ENCODE data around the gene MFN1.

MFN1 gene

GRCh38 chr3:179348325-179349013 is 960 bp downstream of the MFN1 start:
- DNase-seq (ENCODE audit: low read depth), result no peak

GRCh38 chr3:179355996-179356395 is 8.5 kb downstream of the MFN1 start:
- no peak for DNase-seq (ENCODE audit: low read depth)

GRCh38 chr3:179363332-179363731 is 15.8 kb downstream of the MFN1 start:
- DNase-seq (ENCODE audit: low read depth), result no peak

- DNase-seq (ENCODE audit: low read depth), result no peak
These were observed 22.1 kb downstream of the MFN1 start for GRCh38 chr3:179369621-179370020.

GRCh38 chr3:179373938-179374337 is 26.4 kb downstream of the MFN1 start:
- no peak for DNase-seq (ENCODE audit: low read depth)

- no peak for DNase-seq (ENCODE audit: low read depth)
These were observed 27.8 kb downstream of the MFN1 start for GRCh38 chr3:179375091-179375999.

- no peak for DNase-seq (ENCODE audit: low read depth)
These were observed 29.0 kb downstream of the MFN1 start for GRCh38 chr3:179376474-179376873.

GRCh38 chr3:179391906-179392305 is 44.4 kb downstream of the MFN1 start:
- no peak for DNase-seq (ENCODE audit: low read depth)

GRCh38 chr3:179398574-179399231 is 51.2 kb downstream of the MFN1 start:
- no peak for DNase-seq (ENCODE audit: low read depth)

GRCh38 chr3:179401561-179401960 is 54.1 kb downstream of the MFN1 start:
- no peak for DNase-seq (ENCODE audit: low read depth)

GRCh38 chr3:179402963-179403362 is 55.5 kb downstream of the MFN1 start:
- no peak for DNase-seq (ENCODE audit: low read depth)

GRCh38 chr3:179404307-179404706 is 56.8 kb downstream of the MFN1 start:
- DNase-seq (ENCODE audit: low read depth), result no peak

- DNase-seq (ENCODE audit: low read depth), result no peak
These were observed 62.8 kb downstream of the MFN1 start for GRCh38 chr3:179410331-179410730.

GRCh38 chr3:179410999-179411398 is 63.5 kb downstream of the MFN1 start:
- DNase-seq (ENCODE audit: low read depth), result no peak

GRCh38 chr3:179414804-179415203 is 67.3 kb downstream of the MFN1 start:
- no peak for DNase-seq (ENCODE audit: low read depth)

GRCh38 chr3:179415377-179415776 is 67.9 kb downstream of the MFN1 start:
- DNase-seq (ENCODE audit: low read depth), result no peak

GRCh38 chr3:179416681-179417080 is 69.2 kb downstream of the MFN1 start:
- no peak for DNase-seq (ENCODE audit: low read depth)

- no peak for DNase-seq (ENCODE audit: low read depth)
These were observed 71.1 kb downstream of the MFN1 start for GRCh38 chr3:179418610-179419009.

GRCh38 chr3:179421500-179421899 is 74.0 kb downstream of the MFN1 start:
- DNase-seq (ENCODE audit: low read depth), result no peak

- no peak for DNase-seq (ENCODE audit: low read depth)
These were observed 77.6 kb downstream of the MFN1 start for GRCh38 chr3:179425075-179425474.

GRCh38 chr3:179428876-179429548 is 81.5 kb downstream of the MFN1 start:
- no peak for DNase-seq (ENCODE audit: low read depth)

GRCh38 chr3:179430277-179430870 is 82.9 kb downstream of the MFN1 start:
- no peak for DNase-seq (ENCODE audit: low read depth)
